ENCODE results near the gene AGAP3. TPM values are rescaled to one million over a fixed set of nuclear protein-coding genes. Genes with fewer than 3 reads are reported as not detected.

AGAP3 gene
- total RNA-seq, 4 donors from 2014 or later = 34.6 to 53.0 (median 47.9) TPM

GRCh38 chr7:151134743-151135524, 48.7 kb downstream of the AGAP3 start:
- DNase-seq (ENCODE audit: low spot score) (no peak), ATAC-seq (ENCODE audit: low FRiP score) (no peak)
- no peak for TF ChIP-seq CTCF (IDR thresholded peaks at IDR 0.05)

GRCh38 chr7:151135525-151135845, 49.2 kb downstream of the AGAP3 start:
- ATAC-seq (ENCODE audit: low FRiP score) (no peak), DNase-seq (ENCODE audit: low spot score) (no peak)
- TF ChIP-seq CTCF (IDR thresholded peaks at IDR 0.05) = no peak

GRCh38 chr7:151135866-151136843, 49.9 kb downstream of the AGAP3 start:
- no peak for TF ChIP-seq CTCF (IDR thresholded peaks at IDR 0.05)
- DNase-seq (ENCODE audit: low spot score) = no peak
- no peak for ATAC-seq (ENCODE audit: low FRiP score)

- no peak for TF ChIP-seq CTCF (IDR thresholded peaks at IDR 0.05)
- ATAC-seq (ENCODE audit: low FRiP score) (no peak), DNase-seq (ENCODE audit: low spot score) (no peak)
Observed at GRCh38 chr7:151137076-151137675, 50.9 kb downstream of the AGAP3 start.

GRCh38 chr7:151137791-151138152, 51.5 kb downstream of the AGAP3 start:
- no peak for ATAC-seq (ENCODE audit: low FRiP score)
- DNase-seq (ENCODE audit: low spot score) = no peak
- no peak for TF ChIP-seq CTCF (IDR thresholded peaks at IDR 0.05)

GRCh38 chr7:151138153-151138851, 52.0 kb downstream of the AGAP3 start:
- DNase-seq (ENCODE audit: low spot score) (no peak), ATAC-seq (ENCODE audit: low FRiP score) (no peak)
- TF ChIP-seq CTCF (IDR thresholded peaks at IDR 0.05) = no peak

Data from omental fat pad (tissue), 4 donors.